GM23248 (cell line): Measurements from ENCODE around the gene RHBDL3.

Experiments
- EZH2 ChIP-seq: fragments of 200-600 bp; sonication (generic); IDR thresholded peaks from 2 replicates; pipeline ENCODE4 v1.6.1; 2018; ENCODE audit warnings: antibody characterized with exemption, mild to moderate bottlenecking; ENCODE audit not compliant: insufficient read depth, poor library complexity, severe bottlenecking
- EZH2phosphoT487 ChIP-seq: fragments of 200-600 bp; sonication (generic); IDR thresholded peaks from 2 replicates; pipeline ENCODE4 v1.6.1; 2018; ENCODE audit warnings: antibody characterized with exemption, moderate library complexity, mild to moderate bottlenecking, low read depth; ENCODE audit not compliant: insufficient read depth

DNA sequence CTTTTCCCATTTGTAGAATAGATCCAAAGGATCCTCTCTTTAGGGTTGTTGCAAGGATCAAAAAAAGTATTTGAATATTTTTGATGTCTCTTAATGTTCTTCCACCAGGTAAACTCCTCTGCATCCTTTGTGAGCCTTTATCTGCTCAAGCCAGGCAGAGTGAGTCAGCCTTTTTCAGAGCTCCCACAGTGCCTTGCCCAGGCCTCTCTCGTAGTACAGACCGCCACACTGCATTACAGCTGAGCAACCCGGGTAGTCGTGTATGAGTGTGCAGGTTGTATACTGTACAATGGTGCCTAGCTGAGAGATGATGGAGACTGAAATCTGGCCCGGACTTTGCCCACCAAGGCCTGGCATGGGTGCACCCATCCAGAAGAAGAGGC, 20.9 kb downstream of the RHBDL3 start:
- TF ChIP-seq EZH2phosphoT487 (no peak), EZH2 (no peak)
